OCI-LY7 (cell line): ENCODE measurements around the gene PLCL1.

ENCODE experiments used
- EZH2phosphoT487 ChIP-seq: fragments of 200-600 bp; sonication (generic); IDR thresholded peaks from 2 replicates; pipeline ENCODE4 v1.6.1; 2018; ENCODE audit warnings: low read depth, borderline replicate concordance, mild to moderate bottlenecking, mixed run types, antibody characterized with exemption, low read length, moderate library complexity, mixed read lengths
- TF ChIP-seq, protein P1 (sequence below): fragments of 200-600 bp; sonication (generic); conservative IDR thresholded peaks from 2 replicates; pipeline ENCODE4 v1.5.1; 2014; ENCODE audit warnings: mild to moderate bottlenecking, antibody characterized with exemption, low read length, moderate library complexity, mixed read lengths

DNA sequence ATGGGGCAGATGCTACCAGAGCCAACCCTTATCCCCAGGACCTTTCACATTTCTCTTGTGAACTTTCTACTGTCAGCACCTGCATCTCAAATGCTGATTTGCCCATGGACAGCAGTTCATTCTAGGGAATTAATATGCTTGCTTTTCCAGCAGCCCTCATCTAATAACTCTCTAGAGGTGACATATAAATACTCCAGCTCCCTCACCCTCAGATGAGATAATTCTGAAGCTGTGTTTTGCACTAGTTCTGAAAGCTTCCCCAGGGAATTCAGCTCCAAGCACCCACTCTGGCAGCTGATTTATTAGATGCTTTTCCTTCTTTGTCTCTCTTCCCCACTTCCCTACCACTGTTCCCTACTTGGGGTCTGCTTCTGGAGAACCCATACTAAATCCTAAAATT, 62.1 kb downstream of the PLCL1 start:
- TF ChIP-seq, protein P1, sequence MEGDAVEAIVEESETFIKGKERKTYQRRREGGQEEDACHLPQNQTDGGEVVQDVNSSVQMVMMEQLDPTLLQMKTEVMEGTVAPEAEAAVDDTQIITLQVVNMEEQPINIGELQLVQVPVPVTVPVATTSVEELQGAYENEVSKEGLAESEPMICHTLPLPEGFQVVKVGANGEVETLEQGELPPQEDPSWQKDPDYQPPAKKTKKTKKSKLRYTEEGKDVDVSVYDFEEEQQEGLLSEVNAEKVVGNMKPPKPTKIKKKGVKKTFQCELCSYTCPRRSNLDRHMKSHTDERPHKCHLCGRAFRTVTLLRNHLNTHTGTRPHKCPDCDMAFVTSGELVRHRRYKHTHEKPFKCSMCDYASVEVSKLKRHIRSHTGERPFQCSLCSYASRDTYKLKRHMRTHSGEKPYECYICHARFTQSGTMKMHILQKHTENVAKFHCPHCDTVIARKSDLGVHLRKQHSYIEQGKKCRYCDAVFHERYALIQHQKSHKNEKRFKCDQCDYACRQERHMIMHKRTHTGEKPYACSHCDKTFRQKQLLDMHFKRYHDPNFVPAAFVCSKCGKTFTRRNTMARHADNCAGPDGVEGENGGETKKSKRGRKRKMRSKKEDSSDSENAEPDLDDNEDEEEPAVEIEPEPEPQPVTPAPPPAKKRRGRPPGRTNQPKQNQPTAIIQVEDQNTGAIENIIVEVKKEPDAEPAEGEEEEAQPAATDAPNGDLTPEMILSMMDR, result no peak
- TF ChIP-seq EZH2phosphoT487, result no peak
